AG04450 (cell line): Measurements from ENCODE around the gene BCL11A. TPM values are rescaled to one million over a fixed set of nuclear protein-coding genes. Genes with fewer than 3 reads are reported as not detected.

Experiments used
- CTCF ChIA-PET: fragments of 300-600, 350-600 bp; formaldehyde crosslinking; extraction: SDS; loops from one replicate; lab custom pipeline; 2022; ENCODE audit warnings: antibody characterized with exemption, inconsistent platforms; lab: Charles Lee
- POLR2A ChIA-PET: fragments of 350-600 bp; formaldehyde crosslinking; extraction: SDS; loops from one replicate; lab custom pipeline; 2021; ENCODE audit warnings: antibody characterized with exemption, inconsistent platforms; lab: Yijun Ruan, JAX
- DNase-seq: peaks from one replicate; pipeline ENCODE4 v3.0.0-alpha.2; 2011; ENCODE audit warnings: low read depth, low spot score
- H3K27ac ChIP-seq: one replicate; pipeline ENCODE4 v1.5.1; 2012; ENCODE audit warnings: low read depth, low read length, control low read depth
- H3K27me3 ChIP-seq: one replicate; pipeline ENCODE4 v1.6.0; 2012; ENCODE audit warnings: low read length; ENCODE audit not compliant: control insufficient read depth, insufficient read depth
- H3K4me3 ChIP-seq: 2 replicates; pipeline ENCODE4 v1.5.1; 2011; ENCODE audit warnings: mild to moderate bottlenecking, low read depth, low read length, control low read depth
- H3K9me3 ChIP-seq: 2 replicates; pipeline ENCODE4 v1.5.1; 2012; ENCODE audit warnings: low read length; ENCODE audit not compliant: control insufficient read depth, insufficient read depth
- CTCF ChIP-seq: IDR thresholded peaks from 2 replicates; pipeline ENCODE4 v1.5.1; 2011; ENCODE audit warnings: low read depth, low read length, control low read depth, inconsistent platforms
- polyA plus RNA-seq: library from polyadenylated mRNA; depleted of rRNA; stranded (reverse); fragments of >200 nt; gene quantifications from 2 replicates; pipeline ENCODE4 v1.2.3, GENCODE V29; 2011

The BCL11A gene
- polyA plus RNA-seq, 1 experiment, result 1.1 TPM

GRCh38 chr2:60528281-60529020 is 25.0 kb downstream of the BCL11A start:
- POLR2A ChIA-PET, result interaction anchor here (0.6 kb wide), 1 partner anchor 50 kb away, joined by 7 read pairs; no protein-coding TSS in a partner anchor
- Histone ChIP-seq H3K4me3 (no peak overlapping the region), H3K27ac (no peak overlapping the region), H3K27me3 (no peaks in the 10 kb centered on the region), H3K9me3 (no peaks in the 10 kb centered on the region)
- no peak for TF ChIP-seq CTCF
- CTCF ChIA-PET, result interaction anchor here (0.7 to 1.6 kb wide), 2 partner anchors 21 to 65 kb away, joined by 4 to 5 read pairs; no protein-coding TSS in a partner anchor
- no peak for DNase-seq

GRCh38 chr2:60527762-60528161 is 25.7 kb downstream of the BCL11A start:
- Histone ChIP-seq H3K4me3 (no peak overlapping the region), H3K27ac (no peak overlapping the region), H3K9me3 (no peaks in the 10 kb centered on the region), H3K27me3 (no peaks in the 10 kb centered on the region)
- ChIA-PET CTCF (interaction anchor here (0.7 kb wide), 1 partner anchor 64 kb away, joined by 4 read pairs; no protein-coding TSS in a partner anchor), POLR2A (no interaction called here)
- no peak for DNase-seq
- TF ChIP-seq CTCF, result no peak

- H3K27ac ChIP-seq, result no peak overlapping the region
- no peak for DNase-seq
- CTCF ChIA-PET, result no interaction called here
- H3K9me3 ChIP-seq, result no peaks in the 10 kb centered on the region
- POLR2A ChIA-PET, result no interaction called here
- no peaks in the 10 kb centered on the region for H3K27me3 ChIP-seq
- no peak overlapping the region for H3K4me3 ChIP-seq
- no peak for TF ChIP-seq CTCF
These were observed 26.8 kb downstream of the BCL11A start for GRCh38 chr2:60526623-60527022.

GRCh38 chr2:60525899-60526298 is 27.6 kb downstream of the BCL11A start:
- Histone ChIP-seq H3K27ac (no peak overlapping the region), H3K9me3 (no peaks in the 10 kb centered on the region), H3K27me3 (no peaks in the 10 kb centered on the region), H3K4me3 (no peak overlapping the region)
- DNase-seq, result no peak
- no peak for TF ChIP-seq CTCF
- POLR2A ChIA-PET, result no interaction called here
- CTCF ChIA-PET, result no interaction called here

GRCh38 chr2:60524874-60525273 is 28.6 kb downstream of the BCL11A start:
- no peaks in the 10 kb centered on the region for H3K9me3 ChIP-seq
- ChIA-PET CTCF (no interaction called here), POLR2A (no interaction called here)
- no peak for TF ChIP-seq CTCF
- no peak for DNase-seq
- no peak overlapping the region for H3K4me3 ChIP-seq
- no peaks in the 10 kb centered on the region for H3K27me3 ChIP-seq
- H3K27ac ChIP-seq, result no peak overlapping the region
